ENCODE results near the gene SOD2.

GRCh38 chr6:159719287-159719686, 26.2 kb upstream of the SOD2 start:
- TF ChIP-seq GABPA (IDR thresholded peaks at IDR 0.05; ENCODE audit: low read depth) (no peak), POLR2AphosphoS5 (IDR thresholded peaks at IDR 0.05; ENCODE audit: low read depth) (no peak), REST (IDR thresholded peaks at IDR 0.05; ENCODE audit: insufficient replicate concordance, low read depth) (no peak)
- TF ChIP-seq, protein P1, sequence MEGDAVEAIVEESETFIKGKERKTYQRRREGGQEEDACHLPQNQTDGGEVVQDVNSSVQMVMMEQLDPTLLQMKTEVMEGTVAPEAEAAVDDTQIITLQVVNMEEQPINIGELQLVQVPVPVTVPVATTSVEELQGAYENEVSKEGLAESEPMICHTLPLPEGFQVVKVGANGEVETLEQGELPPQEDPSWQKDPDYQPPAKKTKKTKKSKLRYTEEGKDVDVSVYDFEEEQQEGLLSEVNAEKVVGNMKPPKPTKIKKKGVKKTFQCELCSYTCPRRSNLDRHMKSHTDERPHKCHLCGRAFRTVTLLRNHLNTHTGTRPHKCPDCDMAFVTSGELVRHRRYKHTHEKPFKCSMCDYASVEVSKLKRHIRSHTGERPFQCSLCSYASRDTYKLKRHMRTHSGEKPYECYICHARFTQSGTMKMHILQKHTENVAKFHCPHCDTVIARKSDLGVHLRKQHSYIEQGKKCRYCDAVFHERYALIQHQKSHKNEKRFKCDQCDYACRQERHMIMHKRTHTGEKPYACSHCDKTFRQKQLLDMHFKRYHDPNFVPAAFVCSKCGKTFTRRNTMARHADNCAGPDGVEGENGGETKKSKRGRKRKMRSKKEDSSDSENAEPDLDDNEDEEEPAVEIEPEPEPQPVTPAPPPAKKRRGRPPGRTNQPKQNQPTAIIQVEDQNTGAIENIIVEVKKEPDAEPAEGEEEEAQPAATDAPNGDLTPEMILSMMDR (IDR thresholded peaks at IDR 0.05; ENCODE audit: insufficient read depth, low read length) = no peak
